Activated naive CD8-positive, alpha-beta T cell treated with anti-CD3 and anti-CD28 coated beads, Interleukin-2, amount 50 U/mL, for 16 hours (primary cell): ENCODE data around the gene ZNF688.

ENCODE experiments used
- DNase-seq: peaks from one replicate; pipeline ENCODE4 v3.0.0-alpha.2; 2020; ENCODE audit warnings: low read depth, low spot score

The ZNF688 gene

GRCh38 chr16:30585400-30586191 is 14.1 kb upstream of the ZNF688 start, which contains the start of gene ZNF785:
ZNF785 (minus strand) TSS chr16:30585697; CDS start chr16:30585611, 86 bp downstream.
- DNase-seq, result peak; percentile 78

GRCh38 chr16:30585022-30585399 is 13.5 kb upstream of the ZNF688 start:
- no peak for DNase-seq

DNA sequence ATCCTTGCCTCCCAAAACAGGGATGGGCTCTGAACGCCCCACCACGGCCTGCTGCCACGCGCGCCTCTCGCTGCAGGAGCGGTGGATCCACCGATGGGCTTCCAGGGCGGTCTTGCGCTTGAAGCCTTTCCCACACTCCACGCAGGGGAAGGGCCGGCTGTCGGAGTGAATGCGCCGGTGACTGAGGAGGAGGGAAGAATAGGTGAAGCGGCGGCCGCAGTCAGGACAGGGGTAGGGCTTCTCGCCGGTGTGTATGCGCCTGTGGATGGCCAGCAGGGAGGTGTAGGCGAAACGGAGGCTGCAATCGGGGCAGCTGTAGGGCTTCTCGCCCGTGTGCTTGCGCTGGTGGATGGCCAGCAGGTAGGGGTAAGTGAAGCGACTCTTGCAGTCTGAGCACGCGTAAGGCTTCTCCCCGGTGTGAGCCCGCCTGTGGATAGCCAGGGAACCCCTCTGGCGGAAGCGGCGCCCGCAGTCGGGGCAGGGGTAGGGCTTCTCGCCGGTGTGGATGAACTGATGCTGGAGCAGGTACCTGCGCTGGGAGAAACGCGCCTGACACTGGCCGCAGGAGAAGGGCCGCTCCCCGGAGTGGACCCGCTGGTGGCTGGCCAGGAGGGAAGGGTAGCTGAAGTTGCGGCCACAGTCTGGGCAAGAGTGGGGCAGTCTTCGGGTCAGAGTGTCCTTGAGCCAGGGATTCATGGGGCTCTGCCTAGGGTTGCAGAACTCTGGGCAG is 11.3 kb upstream of the ZNF688 start:
- DNase-seq, result no peak

DNA sequence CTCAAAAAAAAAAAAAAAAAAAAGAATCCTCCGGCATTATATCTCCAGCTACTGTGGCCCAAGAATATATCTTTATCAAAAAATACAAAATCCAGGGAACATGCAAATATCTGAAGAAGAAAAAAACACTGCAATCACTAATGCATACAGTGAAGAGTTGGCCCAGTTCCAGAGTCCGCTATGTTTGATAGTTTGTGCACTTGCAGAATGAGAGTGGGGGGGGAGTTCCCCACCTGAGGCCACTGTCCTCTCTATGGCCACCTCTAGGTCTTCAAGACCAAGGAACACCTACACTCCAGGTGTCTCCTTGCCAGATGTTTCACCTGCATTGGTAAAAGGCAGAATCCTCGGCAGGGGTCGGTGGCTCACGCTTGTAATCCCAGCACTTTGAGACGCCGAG is 9.9 kb upstream of the ZNF688 start:
- DNase-seq, result no peak

- no peak for DNase-seq
Measured at GRCh38 chr16:30574678-30575077, 3.2 kb upstream of the ZNF688 start.

DNA sequence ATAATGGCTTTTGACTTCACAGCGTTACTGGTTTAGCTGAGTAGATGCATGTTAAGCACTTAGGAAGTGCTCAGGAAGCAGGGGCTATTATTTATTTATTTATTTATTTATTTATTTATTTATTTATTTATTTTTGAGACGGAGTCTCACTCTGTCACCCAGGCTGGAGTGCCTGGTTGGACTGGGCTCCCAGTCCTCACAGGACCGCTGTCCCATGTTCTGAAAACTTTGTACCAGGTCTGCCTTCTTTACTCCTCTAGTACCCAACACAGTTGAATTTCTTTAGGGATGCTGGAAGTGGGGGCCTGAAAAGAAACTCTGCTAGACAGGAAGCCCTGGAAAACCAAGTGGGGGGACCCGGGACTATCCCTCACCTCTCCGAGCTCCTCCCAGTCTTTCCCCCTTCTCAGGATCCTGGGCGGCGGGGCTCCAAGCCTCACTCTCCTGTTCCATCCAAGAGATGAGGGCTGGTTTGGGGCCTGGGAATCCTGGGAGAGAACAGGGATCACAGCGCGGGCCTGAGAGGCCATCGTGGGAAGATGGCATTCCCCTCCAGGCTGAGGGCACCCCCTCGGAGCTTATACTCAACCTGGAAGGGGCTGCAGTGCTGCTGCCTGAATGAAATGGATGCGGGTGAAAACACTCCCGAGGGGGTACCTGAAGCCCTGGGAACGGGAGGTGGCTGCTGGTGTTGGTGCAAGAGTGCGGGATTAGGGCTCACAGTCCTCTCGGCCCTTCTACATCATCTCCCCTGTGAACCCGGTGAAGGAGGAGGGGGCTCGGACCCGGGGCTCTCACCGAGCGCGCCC is 674 bp downstream of the ZNF688 start:
- DNase-seq, result no peak

- DNase-seq, result no peak
Measured at GRCh38 chr16:30569746-30570635, 1.5 kb downstream of the ZNF688 start.

GRCh38 chr16:30569281-30569680 is 2.2 kb downstream of the ZNF688 start:
- DNase-seq, result no peak

GRCh38 chr16:30567991-30568638 is 3.4 kb downstream of the ZNF688 start:
- no peak for DNase-seq

DNA sequence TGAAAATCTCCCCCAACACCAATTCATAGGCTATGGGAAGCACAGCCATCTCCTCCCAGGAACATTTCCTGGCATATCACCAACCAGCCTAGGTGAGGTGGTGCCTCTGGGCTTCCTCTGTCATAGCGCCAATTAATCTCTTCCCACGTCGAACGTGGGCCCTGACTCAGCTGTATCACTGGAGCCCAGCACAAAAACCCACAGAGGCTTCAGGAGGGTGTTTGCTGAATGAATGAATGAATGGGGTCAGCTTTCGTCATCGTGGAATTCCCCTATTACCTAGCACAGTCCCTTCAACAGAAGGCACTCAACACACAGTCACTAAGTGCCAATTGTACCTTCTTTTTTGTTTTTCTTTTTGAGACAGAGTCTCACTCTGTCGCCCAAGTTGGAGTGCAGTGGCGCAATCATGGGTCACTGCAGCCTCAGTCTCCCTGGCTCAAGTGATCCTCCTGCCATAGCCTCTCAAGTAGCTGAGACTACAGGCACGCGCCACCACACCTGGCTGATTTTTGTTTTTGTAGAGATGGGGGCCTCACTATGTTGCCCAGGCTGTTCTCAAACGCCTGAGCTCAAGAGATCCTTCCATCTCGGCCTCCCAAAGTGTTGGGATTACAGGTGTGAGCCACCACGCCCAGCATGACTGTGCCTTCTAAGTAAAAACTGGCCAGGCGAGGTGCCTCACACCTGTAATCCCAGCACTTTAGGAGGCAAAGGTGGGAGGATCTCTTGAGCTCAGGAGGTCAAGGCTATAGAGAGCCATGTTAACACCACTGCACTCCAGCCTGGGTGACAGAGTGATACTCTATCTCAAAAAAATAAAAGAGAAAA is 4.1 kb downstream of the ZNF688 start:
- DNase-seq, result no peak

GRCh38 chr16:30566531-30566930 is 5.0 kb downstream of the ZNF688 start:
- DNase-seq, result no peak

DNA sequence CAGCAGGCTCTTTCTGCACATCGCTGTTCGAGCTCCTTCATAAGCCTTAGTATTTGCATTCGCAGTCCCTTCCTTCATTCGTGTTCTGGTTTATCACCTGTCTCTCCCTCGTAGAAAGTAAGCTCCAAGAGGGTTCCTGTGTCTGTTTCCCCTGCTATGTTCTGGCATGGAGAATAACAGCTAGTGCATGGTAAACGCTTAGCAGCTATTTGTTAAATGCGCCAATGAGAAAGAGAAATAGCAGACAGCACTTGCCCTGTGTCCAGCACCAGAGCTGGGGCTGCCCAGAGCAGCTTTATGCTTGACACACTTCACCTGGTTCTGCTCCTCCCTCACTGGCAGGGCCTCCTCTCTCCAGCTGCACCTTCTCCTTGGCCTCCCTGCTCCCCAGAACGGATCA is 5.5 kb downstream of the ZNF688 start:
- DNase-seq, result no peak

DNA sequence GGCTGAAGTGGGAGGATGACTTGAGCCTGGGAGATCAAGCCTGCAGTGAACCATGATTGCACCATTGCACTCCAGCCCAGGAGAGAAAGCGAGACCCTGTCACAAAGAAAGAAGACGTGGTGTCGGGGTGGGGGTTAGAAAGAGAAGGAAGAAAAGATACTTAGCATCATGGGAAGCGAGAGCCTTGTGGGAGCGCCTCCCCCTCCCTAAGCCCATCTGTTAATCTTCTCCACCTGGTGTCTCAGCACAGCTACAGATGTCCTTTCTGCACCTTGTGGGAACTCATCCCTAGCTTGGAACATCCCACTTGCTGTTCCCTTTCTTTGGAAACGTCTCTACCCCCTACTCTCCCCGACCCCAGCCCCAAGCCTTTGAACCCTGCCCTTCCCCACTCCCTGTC is 6.0 kb downstream of the ZNF688 start:
- DNase-seq, result no peak

GRCh38 chr16:30562021-30562420 is 9.5 kb downstream of the ZNF688 start:
- DNase-seq, result no peak

- DNase-seq, result no peak
Measured at GRCh38 chr16:30561089-30561816, 10.3 kb downstream of the ZNF688 start.

GRCh38 chr16:30559690-30560089 is 11.8 kb downstream of the ZNF688 start:
- no peak for DNase-seq

DNA sequence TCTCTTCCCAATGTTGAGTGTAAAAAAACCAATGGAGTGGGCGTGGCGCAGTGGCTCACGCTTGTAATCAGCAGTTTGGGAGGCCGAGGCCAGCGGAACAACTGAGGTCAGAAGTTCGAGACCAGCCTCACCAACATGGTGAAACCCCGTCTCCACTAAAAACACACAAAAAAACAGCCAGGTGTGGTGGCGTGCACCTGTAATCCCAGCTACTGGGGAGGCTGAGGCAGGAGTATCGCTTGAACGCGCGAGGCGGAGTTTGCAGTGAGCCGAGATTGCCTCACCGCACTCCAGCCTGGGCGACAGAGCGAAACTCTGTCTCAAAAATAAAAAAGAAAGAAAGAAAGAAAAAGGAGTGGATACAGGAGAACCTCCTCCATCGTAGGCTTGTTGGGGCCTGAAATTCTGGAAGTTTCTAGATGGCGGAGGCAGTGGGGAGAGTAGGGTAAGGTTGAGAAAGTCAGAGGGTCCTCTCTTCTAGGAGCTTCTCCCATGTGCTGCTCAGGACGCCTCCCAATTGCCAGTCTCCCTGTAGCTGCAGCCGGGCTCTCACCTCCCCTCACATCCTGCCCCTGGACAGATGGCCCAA is 12.6 kb downstream of the ZNF688 start:
- no peak for DNase-seq

- DNase-seq, result peak; percentile 93
Measured at GRCh38 chr16:30557957-30558788, 13.3 kb downstream of the ZNF688 start, which contains the start of gene ZNF764. ZNF764 (minus strand) TSS chr16:30558374; CDS start chr16:30558182, 192 bp downstream.
